DLD1 (cell line): ENCODE data around the gene FSTL4.
"Not testable (repeated sequence)": the region's sequence is repeated elsewhere in the genome, so short reads cannot be mapped to it uniquely, and the experiment has no call there.

Experiments
- in situ Hi-C: cut with HindIII; loops from 2 replicates; pipeline ENCODE4 v1.10.0; 2017; ENCODE audit warnings: low sequenced_read_pairs

FSTL4 gene

DNA sequence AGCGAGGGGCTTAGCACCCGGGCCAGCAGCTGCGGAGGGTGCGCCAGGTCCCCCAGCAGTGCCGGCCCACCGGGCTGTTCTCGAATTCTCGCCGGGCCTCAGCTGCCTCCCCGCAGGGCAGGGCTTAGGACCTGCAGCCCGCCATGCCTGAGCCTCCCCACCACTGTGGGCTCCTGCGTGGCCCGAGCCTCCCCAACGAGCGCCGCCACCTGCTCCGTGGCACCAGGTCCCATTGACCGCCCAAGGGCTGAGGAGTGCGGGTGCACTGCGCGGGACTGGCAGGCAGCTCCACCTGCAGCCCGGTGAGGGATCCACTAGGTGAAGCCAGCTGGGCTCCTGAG, 217.9 kb downstream of the FSTL4 start:
- in situ Hi-C loops = not testable (repeated sequence)

DNA sequence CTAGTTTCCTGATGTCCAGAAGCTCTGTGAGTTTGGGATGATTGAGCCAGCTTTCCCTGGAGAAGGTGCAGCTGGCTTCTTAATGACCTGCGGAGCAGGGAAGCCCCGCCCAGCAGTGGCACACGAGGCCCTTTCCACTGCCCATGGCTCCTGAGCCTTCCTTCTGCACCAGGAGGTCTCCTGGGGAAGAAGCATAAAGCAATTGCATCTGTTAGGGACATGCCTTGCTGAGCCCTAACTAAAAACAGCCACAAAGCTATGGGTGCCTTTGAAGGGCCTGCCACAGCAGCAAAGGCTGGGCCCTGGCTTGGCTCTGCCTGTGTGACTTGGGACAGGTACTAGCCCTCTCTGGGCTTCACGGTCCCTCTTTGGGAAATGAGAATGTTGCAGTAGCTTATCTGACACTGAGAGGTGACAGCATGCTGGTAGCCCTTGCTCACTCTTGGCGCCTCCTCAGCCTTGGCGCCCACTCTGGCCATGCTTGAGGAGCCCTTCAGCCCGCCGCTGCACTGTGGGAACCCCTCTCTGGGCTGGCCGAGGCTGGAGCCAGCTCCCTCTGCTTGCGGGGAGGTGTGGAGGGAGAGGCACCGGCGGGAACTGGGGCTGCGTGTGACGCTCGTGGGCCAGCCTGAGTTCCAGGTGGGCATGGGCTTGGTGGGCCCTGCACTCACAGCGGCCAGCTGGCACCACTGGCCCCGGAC, 218.4 kb downstream of the FSTL4 start:
- in situ Hi-C loops = no loop called here

DNA sequence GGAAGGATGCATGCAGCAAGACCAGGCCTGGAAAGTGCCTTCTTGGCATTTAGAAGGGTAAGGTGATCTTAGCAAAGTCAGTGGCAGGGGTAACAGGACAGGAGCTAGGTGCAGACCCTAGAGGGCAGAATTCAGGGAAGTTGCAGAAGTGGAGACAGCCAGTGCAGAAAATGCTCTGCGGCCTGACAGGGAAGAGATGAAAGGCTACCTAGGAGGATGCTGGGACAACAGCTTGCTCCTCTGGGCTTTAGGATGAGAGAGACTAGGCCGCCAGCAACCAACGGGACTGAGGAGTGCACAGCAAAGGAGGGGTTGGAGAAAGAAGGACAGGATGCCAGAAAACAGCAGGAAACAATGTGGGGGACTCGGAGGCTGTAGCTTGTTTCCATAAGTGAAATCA, 219.9 kb downstream of the FSTL4 start:
- in situ Hi-C loops = no loop called here

DNA sequence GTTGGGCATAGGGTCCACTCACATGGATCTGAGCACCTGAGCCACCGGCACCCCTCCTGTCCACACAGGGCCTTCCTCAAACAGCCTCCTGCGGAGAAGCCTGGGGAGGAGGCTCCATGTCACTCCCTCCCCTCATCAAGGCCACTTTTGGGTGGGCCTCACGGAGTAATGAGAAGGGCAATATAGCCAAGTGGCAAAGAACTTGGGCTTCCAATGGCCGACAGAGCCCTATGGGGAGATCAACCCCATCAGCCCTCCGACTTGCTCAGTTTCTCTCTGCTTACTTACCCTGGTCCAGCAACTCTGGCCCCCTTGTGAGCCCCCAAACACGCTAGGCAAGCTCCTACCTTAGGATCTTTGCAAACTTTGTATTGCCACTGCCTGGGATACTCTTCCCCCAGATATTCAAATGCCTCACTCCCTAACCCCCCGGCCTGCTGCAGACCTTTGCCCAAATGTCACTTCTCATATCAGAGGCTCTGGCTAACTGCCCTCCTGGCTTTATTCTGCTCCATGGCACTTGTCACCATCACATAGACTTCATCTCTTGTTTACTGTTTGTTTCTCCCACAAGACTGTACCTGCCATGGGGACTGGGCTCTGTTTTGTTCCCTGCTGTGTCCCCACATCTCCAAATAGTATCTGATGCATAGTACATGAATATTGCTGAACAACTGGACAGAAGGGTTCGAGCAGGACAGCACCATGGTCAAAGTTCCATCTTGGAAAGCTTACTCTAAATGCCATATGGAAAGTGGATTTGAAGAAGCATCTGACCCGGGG, 220.8 kb downstream of the FSTL4 start:
- in situ Hi-C loops = no loop called here

DNA sequence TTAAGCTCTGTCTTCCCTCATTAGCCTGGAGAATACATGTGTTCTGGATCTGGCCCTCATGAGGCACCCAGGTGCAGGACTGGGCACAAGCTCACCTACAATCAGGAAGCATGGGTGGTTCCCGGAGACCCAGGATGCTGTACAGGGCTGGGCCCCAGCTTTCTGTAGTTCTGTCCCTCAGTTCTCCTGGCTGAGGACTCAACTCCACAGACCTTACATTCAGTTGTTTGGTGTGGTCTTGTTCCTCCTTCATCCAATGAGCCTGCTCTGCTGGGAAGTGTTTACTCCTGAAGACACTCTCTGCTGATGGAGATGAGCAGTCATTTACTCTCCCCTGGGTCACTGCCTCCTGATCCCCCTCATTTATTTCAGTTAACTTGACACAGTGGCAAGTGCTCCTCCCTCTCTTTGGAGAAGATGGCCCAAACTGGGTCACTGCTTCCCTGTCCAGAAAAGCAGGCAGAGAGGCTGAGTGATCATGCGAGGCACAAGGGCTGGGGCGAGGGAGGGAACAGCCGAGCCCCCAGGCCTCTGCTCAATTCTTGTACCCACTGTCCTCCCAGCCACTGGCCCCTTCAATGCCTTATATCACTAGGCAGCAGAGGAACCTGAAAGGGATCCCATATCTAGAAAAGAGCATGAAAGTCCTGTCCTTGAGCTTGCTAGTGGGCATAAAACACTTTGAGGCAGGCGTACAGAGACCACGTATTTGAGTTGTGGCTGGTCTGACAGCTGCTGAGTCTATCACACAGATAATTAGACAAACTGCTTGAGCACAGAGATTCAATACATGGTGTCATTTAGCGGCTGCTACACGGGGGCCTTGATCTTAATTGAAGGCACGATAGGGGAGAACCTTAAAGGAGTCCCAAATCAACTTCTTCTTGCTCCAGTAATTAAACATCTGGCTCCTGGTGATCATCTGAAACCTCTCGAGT, 221.7 kb downstream of the FSTL4 start:
- in situ Hi-C loops = no loop called here

DNA sequence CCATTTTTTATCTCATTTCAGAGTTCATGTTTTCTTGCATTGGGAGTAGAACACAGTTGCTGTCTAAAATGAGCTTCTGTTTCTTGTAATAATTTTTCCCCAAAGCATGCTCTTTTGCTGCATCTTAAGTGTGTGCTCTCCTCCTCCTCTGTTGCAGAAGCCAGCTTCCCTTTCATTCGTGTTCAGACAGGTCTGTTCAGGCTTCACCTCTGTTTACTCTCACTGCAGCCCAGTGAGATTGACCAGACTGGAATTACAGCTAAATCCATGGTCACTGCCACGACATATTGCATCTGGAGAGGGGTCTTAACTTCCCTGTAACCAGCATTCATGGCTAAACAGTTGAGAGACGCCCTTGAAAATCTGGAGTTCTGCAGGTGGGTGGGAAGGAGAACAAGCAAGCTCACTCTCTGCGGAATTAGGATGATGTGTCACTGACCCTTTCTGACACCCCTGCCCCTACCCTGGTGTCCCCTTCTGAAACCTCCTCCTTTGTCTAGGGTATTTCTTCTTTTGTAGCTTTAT, 223.2 kb downstream of the FSTL4 start:
- in situ Hi-C loops = no loop called here

DNA sequence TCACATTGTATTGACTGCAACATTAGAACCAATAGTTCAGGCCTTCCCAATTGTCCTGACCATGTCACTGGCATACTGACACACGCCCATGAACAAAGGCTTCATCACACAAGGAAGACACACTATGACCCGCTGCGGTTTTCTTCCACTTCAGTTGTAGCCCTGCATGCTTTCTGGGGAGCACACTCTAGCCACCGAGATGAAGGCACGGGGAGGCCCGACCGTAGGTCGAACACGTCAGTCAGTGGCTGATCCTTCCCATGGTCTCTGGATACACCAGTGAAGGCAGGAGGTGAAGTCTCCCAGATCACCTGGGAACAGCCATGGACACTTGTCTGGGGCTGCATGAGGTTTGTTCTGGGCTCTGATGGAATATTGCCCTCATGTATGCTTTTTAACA, 224.7 kb downstream of the FSTL4 start:
- in situ Hi-C loops = no loop called here

DNA sequence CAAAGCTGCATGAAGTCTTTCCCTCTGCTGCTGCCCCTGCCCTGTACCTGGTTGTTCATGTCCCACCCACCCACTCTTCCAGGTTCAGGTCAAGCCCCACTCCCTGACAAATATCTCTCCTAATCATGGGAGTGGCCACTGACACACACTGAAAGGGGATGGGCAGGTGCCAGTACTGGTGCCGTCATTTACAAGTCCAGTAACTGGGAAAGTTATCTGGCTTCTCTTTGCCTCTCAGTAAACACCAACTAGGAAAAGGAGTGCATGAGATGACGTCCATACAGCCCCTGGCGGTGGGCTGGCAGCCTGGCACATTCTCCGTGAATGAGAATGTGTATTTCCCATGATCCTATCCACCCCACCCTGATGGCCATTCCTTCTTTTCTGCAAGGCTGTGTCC, 225.2 kb downstream of the FSTL4 start:
- in situ Hi-C loops = no loop called here

DNA sequence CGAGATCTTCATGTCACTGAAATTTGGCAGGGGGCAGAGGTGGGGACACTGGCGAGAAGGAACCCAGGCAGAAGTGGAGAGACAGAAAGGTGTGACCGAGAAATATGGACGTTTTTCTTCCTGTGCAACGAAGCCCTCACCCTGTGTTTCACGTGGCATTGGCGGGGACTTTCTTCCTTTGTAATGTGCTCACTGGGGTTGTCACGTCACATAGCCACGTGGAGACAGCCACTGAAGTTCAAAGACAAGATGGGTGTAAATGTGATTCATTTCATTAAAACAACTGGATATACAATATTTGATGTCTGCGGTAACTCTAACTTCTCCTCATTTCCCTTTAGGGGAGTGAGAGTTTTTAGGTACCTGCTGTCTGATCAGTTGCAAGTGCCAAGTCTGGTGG, 225.7 kb downstream of the FSTL4 start:
- in situ Hi-C loops = no loop called here

DNA sequence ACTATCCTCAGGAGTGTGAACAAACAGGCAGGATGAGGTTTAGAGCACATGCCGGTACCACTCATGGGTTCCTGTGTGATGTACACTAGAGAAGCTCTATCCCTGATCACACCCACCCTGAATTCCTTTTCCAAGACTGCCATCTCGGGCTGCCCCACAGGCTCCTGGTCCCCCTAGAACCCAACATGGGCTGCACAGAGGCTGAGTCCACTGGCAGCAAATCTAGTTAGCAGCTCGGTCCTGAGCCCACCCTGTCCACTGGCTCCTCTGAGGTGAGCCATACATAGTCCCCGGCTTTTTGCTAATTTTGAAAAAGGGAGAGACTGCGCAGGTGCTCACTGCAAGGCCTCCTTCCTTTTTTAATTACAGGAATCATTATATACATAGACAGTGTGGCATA, 227.0 kb downstream of the FSTL4 start:
- in situ Hi-C loops = no loop called here

DNA sequence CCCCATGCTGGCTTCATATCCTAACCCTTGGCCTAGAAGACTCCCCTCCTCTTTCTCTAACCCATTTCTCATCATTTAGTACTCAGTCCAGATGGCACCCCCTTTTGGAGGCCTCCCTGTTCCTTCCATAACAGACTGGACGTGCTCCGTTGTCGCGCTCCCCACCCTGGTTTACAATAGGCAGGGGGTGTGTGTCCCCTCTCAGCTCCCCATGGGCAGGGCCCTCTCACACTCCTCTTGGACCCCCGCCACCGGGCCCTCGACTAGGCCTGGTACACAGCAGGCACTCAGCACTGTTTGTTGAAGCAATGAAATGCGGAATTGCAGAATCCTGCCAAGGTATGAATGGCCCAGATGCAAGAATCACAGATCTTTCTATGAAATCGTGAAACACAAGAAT, 227.4 kb downstream of the FSTL4 start:
- in situ Hi-C loops = no loop called here

DNA sequence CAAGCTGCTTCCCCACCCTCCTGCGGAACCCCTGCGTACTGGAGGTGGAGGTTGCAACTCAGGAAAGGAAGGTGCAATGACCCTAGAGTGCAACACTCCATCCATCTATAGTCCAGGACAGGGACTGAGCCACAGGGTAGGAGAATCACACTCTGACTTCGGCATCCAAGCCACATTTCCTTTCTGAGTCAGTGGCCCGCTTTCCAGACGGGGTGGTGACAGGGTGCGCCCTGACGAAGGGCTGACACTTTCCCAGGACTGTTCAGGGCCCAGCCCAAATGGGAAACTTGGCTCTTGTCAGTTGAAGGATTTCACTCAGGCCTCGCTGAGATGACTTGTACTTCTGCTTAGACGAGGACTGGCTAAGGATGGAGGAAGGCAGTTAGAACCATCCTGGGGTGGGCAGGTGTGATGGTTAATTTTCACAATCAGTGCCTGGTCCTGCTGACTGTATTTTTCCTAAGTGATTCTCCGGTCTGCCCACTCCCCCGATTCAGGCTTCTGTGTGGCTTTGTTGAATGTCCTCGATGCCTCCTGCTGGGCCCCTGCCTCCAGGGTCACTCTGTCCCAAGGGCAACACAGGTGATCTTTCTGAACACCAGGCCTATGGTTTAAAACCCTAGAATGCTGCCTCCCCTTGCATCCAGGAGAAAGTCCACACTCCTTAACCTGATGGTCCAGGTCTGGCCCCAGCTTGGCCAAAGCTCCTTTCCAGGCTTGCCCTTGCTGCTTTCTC, 228.1 kb downstream of the FSTL4 start:
- in situ Hi-C loops = no loop called here

DNA sequence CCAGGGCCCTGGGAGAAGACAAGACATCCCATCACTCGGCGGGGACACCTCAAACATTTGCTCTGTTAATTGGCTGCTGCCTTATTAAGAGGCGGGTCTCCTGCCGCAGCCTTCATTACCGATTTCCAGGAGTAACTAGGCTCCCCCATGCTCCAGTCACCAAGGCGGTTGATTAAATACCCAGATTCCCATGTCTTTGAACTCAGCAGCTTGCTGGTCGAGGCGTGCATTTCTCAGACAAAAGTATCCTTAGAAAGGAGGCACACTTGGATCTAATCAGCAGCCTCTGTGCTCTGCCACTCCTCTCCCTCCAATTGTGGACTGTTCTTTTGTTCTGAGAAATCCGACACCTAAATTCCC, 228.8 kb downstream of the FSTL4 start:
- in situ Hi-C loops = no loop called here

DNA sequence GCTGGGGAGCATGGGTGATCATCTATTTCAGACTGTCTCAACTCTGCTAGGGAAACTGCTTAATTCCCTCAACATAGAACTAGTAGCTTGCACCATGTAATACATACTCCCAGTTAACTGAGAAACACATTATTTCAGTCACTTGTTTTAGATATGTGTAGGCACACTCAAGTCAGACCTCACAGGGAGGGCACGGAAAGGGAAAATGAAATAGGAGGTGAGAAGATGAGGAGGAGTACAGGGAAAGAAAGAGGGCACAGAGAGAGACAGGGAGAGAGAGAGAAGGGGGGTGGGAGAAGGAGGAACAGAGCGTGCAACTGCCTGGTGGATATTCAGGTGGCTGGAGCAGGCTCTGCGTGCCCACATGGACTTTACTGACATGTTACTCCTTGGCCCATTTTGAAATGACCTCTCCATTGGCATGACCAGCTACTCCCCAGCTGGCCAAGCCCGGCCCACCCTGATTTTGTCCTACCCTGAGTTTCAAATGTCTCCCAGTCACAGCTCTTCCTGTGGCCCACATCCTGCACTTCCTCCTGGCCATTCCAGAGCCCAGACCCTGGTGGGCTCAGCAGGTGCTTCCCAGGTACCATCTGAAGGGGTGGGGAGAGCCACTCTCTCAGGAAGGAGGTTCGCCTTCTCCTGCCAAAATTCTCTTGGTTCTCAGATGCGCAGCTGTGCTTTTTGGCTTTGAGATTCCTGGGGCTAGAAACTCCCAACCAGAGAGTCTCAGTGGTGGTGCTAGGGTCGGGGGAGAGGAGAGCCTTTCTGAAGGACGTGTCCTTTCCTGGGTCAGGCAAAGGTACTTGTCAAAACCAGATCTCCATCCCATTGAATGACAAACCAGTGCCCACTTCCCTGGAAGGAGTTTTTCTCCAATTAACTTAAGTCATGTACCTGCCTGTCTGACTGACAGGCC, 229.4 kb downstream of the FSTL4 start:
- in situ Hi-C loops = no loop called here

DNA sequence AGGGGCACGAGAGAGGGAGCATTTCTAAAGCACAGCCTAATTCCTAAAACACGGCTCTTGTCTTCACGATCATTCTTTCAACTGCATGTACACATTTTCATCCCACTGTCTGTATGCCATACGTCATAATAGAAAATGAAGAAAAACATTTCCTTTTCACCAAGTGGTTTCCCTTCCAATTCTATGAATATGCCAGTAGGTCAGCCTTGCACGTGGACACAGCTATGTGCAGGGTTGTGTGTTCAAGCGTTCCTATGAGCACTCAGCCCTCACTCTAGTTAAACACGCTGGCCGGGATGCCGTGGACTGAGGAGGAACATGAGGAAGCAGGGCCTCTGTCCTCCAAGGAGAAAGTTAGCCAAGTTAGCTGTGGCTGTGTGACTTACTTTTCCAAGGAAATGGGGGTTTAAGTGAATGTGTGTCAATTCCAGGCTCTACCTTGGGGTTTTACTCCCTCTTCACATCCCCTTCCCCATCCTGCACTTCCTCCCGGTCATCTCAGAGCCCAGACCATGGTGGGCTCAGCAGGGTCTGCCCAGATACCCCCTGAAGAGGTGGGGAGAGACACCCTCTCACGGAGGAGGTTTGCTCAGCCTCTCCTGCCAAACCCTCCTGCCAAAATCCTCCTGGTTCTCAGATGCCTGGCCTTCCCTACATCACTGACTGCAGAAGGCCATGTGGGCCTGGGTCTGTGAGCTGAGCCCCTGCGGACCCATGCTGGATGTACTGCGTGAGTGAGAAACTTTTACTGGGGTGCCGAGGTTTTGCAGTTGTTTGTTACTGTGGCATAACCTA, 230.6 kb downstream of the FSTL4 start:
- in situ Hi-C loops = no loop called here

DNA sequence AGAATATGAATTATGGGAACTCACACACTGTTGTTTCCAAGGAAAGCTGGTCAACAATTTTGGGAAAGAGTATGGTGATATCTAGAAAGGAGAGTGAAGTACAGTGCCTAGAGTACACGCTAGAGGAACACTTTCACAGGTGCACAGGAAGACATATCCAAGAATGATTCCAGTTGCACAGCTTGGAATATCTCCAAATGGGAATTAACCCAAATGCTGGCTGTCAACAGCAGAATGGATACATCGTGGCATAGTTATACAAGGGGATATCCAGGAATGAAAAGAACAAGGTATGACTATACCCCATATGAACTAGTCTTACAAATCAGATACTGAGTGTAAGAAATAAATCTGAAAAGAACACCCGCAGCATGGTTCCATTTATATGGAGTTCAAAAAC, 231.3 kb downstream of the FSTL4 start:
- in situ Hi-C loops = no loop called here

DNA sequence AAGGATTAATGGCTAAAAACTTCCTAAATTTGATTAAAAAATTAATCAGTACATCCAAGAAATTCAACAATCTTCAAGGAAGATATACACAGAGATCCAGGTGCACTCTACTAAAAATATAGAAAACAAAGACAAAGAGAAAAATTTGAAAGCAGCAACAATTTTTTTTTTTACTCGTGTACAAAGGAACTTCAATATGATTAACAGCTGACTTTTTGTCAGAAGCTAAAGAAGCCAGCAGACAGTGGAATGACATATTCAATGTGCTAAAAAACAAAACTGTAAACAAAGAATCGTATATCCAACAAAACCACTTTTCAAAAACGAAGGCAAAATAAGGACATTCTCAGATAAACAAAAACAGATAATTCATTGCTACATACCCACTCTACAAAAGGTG, 234.6 kb downstream of the FSTL4 start:
- in situ Hi-C loops = no loop called here

DNA sequence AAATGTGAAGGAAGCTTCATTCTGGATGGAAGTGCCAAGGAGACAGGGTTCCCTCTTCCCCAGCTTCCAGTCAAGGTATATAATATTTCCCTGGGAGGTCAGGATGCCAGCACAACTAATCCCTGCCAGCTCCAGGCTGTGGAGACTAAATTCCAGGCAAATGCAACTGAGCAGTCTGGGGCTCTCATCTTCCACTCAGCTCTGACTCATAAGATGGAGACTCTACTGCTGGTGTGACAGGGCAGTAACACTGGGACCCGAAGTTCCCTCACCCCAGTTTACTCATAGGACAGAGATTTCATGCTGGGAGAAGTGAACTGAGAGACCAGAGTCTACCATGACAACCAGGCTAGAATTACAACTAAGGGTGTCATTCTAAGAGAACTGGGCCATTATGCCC, 235.4 kb downstream of the FSTL4 start:
- in situ Hi-C loops = no loop called here
